ENCODE results near the gene PTPRM. TPM values are rescaled to one million over a fixed set of nuclear protein-coding genes. Genes with fewer than 3 reads are reported as not detected.

PTPRM gene
- total RNA-seq, 1 experiment from 2014 or later = 14.5 TPM

GRCh38 chr18:8254654-8255053, 687.5 kb downstream of the PTPRM start:
- DNase-seq (ENCODE audit: low read depth, low spot score) (no peak), ATAC-seq (no peak)
- Histone ChIP-seq H3K4me2 (ENCODE audit: low read length) (no peak overlapping the region), H4K20me1 (ENCODE audit: insufficient read depth) (no peaks in the 10 kb centered on the region), H3K9me3 (ENCODE audit: control insufficient read depth in 1 of 2, insufficient read depth in 1 of 2, low read depth in 1 of 2, low read length in 2 of 2) (no peaks in the 10 kb centered on the region), H2AFZ (ENCODE audit: low read depth, low read length, poor library complexity, severe bottlenecking) (no peak overlapping the region), H3K27me3 (ENCODE audit: insufficient read depth, low read length) (no peaks in the 10 kb centered on the region), H3K4me1 (ENCODE audit: control insufficient read depth in 1 of 2, insufficient read depth in 2 of 2, low read length in 2 of 2) (no peaks in the 10 kb centered on the region), H3K4me3 (replicated peaks in 1 of 2; ENCODE audit: low read depth in 1 of 2, low read length in 2 of 2) (no peak overlapping the region), H3K9ac (ENCODE audit: low read length) (no peak overlapping the region), H3K9me2 (ENCODE audit: insufficient read depth) (no peaks in the 10 kb centered on the region), H3K79me2 (ENCODE audit: insufficient read depth, low read length) (no peaks in the 10 kb centered on the region), H3K27ac (ENCODE audit: low read depth, low read length) (no peak overlapping the region), H3K36me3 (ENCODE audit: control insufficient read depth in 1 of 2, insufficient read depth in 2 of 2, low read length in 2 of 2) (no peaks in the 10 kb centered on the region)
- intact Hi-C loops (cut with micrococcal nuclease) = no loop called here
- POLR2A ChIA-PET = no interaction called here
- BruUV-seq (replicated peaks) = no TSS peak
- TF ChIP-seq CEBPB (IDR thresholded peaks at IDR 0.05; ENCODE audit: low read depth) (no peak), POLR2AphosphoS5 (IDR thresholded peaks at IDR 0.05; ENCODE audit: low read depth, low read length) (no peak), JUND (IDR thresholded peaks at IDR 0.05) (no peak), CBX3 (IDR thresholded peaks at IDR 0.05; ENCODE audit: low read depth) (no peak), MAX (IDR thresholded peaks at IDR 0.05) (no peak), EZH2phosphoT487 (IDR thresholded peaks at IDR 0.05; ENCODE audit: borderline replicate concordance) (no peak), ELF1 (IDR thresholded peaks at IDR 0.05; ENCODE audit: borderline replicate concordance, low read depth) (no peak), ZNF274 (IDR thresholded peaks at IDR 0.05; ENCODE audit: low read depth, low read length) (no peak), ZBTB33 (IDR thresholded peaks at IDR 0.05; ENCODE audit: extremely low read depth, insufficient replicate concordance, low read length) (no peak), SP1 (IDR thresholded peaks at IDR 0.05; ENCODE audit: low read depth) (no peak), TCF7L2 (IDR thresholded peaks at IDR 0.05; ENCODE audit: borderline replicate concordance, extremely low read depth, insufficient read depth, insufficient read length) (no peak), POLR2A (IDR thresholded peaks at IDR 0.05; ENCODE audit: borderline replicate concordance, extremely low read depth, insufficient read depth, insufficient read length) (no peak), ATF3 (IDR thresholded peaks at IDR 0.05) (no peak), SIN3A (IDR thresholded peaks at IDR 0.05; ENCODE audit: low read depth) (no peak), FOSL1 (IDR thresholded peaks at IDR 0.05; ENCODE audit: low read depth) (no peak), ZFX (IDR thresholded peaks at IDR 0.05) (no peak)
- RAD21 ChIA-PET (ENCODE audit: low non-redundant PET in 1 of 2, low total read pairs in 2 of 2, uncharacterized antibody in 2 of 2, unreplicated experiment in 2 of 2) = no interaction called here
- CTCF ChIA-PET = no interaction called here

All from HCT116 (cell line).